GM18870 (cell line): ENCODE measurements around the gene EEF2K.
"Not testable (repeated sequence)": the region's sequence is repeated elsewhere in the genome, so short reads cannot be mapped to it uniquely, and the experiment has no call there.

Source experiments
- ATAC-seq: cut with Tn5 transposase; IDR thresholded peaks from one replicate; pipeline ENCODE4 v1.9.1; 2021; ENCODE audit warnings: moderate library complexity; ENCODE audit not compliant: unreplicated experiment

EEF2K gene

GRCh38 chr16:22206013-22206841, at the start of gene EEF2K:
Gene EEF2K, plus strand, starts transcription at chr16:22206278. Its CDS starts 19,452 bp downstream, at chr16:22225730.
- peak; percentile 79 for ATAC-seq

DNA sequence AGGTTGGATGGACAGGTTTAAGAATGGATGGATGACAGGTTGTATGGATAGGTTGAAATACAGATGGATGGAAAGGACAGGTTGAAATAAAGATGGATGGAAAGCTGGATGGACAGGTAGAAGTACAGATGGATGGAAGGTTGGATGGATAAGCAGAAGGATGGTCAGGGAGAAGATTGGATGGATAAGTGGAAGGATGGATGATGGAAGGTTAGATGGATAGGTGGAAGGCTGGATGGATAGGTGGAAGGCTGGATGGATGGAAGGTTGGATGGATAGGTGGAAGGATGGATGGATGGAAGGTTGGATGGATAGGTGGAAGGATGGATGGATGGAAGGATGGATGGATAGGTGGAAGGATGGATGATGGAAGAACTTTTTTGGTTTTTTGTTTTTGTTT, 44.7 kb upstream of the EEF2K start:
- ATAC-seq = no peak

DNA sequence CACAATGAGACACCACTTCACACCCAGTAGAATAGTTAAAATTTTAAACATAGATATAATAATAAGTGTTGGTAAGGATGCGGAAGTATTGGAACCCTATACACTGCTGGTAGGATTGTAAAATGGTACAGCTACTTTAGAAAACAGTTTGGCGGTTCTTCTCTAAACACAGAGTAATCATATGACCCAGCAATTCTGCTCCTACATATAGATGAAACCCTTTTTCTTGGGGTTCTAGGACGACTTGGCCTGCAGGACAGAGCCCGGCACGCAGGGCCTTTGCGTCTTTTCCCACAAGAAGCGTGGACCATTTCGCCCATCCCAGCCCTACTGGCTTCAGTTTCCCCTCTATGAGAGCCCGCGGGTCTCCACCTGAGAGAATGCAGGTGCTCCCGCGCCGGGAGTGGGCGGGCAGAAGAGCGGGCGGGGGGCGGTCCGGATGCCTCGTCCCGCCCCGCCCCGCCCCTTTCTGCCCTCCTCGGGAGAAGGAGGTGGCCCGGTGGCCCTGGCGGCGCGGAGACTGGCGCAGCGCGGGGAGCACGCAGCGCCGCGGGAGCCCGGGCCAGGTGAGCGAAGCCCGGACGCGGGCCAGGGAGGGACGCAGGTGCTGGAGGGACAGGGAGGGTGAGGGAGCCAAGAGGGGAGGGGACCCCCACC, 44.0 kb upstream of the EEF2K start, which contains the start of gene SDR42E2:
Gene SDR42E2 (plus strand): TSS at position 508 of the 657 bp plus-strand sequence. CDS start 3,077 bp downstream, outside the sequence.
- no peak for ATAC-seq

GRCh38 chr16:22162656-22163009, 43.4 kb upstream of the EEF2K start:
- ATAC-seq = no peak

GRCh38 chr16:22163806-22164205, 42.3 kb upstream of the EEF2K start:
- no peak for ATAC-seq

GRCh38 chr16:22164482-22164881, 41.6 kb upstream of the EEF2K start:
- ATAC-seq = no peak

DNA sequence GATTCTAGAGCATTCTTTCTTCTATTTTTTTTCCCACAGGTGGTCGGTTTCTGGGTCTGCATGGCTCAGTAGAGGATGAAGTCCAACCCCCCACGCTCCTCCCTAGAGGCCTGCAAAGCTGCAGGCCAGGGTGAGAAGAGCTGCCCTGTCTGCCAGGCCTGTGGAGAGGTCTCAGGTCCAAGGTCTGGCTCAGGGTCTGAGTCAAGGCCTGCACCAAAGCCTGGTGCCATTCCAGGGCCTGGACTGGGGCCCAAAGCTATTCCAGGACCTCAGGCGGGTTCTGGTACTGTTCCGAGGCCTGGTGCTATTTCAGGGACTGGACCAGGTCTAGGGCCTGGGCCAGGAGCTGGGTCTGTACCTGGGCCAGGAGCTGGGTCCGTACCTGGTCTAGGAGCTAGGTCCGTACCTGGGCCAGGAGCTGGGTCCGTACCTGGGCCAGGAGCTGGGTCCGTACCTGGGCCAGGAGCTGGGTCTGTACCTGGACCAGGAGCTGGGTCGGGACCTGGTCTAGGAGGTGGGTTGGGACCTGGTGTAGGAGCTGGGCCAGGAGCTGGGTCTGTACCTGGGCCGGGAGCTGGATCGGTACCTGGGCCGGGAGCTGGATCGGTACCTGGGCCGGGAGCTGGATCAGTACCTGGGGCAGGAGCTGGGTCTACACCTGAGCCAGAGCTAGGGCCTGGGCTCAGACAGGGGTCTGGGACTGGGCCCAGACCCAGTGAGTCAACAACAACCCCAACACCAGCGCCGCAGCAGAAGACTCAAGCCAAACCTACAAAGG, 40.4 kb upstream of the EEF2K start:
- ATAC-seq = no peak

GRCh38 chr16:22171953-22172352, 34.1 kb upstream of the EEF2K start:
- no peak for ATAC-seq

GRCh38 chr16:22172642-22173041, 33.4 kb upstream of the EEF2K start:
- ATAC-seq = not testable (repeated sequence)

GRCh38 chr16:22174642-22175041, 31.4 kb upstream of the EEF2K start:
- ATAC-seq = no peak

DNA sequence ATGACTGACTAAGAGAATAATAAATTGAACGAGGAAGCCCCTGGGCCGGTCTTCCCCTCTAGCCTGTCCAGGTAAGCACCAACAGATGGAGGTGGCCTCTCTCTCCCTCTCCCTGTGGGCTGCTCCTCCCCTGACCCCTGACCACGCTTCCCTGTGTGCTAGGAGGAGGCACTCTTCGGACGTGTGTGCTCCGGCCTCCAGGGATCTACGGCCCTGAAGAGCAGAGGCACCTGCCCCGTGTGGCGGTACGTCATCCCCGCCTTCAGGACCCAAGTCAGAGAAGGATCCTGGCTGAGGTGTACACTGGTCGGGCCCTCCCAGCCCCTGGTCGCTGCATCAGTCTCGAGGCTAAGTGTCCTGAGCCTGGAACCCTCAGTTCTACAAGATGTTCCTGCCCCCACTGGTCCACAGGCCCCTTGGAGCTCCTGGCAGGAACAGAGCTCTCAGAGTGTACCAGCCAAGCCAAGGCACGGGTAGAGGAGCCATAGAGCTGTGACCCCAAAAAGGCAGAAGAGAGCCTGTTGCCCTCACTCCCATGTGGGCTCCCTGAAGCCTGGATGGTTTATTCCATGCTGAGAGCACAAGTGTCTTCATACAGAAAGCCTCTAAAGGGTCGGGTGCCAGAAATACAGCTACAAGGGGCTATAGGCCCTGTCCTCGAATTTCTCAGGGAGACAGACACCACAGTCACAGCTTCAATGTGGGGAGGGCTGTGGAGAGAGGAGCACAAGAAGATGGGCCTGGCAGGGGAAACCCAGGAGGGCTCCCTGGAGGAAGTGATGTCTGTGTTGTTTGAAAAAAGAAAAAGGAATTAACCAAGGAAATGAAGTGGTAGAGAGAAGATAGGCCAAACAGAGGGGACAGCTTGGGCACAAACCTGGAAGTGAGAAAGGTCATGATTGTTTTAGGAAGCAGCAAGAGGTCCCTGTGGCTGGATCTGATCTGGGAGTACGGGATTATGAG, 27.8 kb upstream of the EEF2K start:
- no peak for ATAC-seq

- no peak for ATAC-seq
Observed at GRCh38 chr16:22181426-22181825, 24.7 kb upstream of the EEF2K start.

- ATAC-seq = no peak
Observed at GRCh38 chr16:22181843-22182242, 24.2 kb upstream of the EEF2K start.

DNA sequence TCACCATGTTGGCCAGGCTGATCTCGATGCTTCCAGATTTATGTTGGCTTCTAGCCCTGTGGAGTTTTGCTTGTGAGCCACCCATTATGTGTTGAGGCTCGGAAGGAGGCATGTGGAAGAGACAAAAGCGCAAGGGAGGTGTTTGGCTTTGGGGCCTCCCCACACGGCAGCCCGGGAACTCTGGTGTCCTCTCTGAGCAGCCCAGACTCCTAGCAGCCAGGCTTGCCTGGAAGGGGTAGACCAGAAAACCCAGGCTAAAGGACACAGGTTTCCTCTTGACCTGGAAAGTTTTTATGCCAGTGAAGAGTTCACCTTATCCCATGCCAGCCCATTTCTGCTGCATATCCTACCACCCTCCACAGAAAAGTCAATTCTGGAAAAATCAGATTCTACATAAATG, 22.7 kb upstream of the EEF2K start:
- no peak for ATAC-seq

DNA sequence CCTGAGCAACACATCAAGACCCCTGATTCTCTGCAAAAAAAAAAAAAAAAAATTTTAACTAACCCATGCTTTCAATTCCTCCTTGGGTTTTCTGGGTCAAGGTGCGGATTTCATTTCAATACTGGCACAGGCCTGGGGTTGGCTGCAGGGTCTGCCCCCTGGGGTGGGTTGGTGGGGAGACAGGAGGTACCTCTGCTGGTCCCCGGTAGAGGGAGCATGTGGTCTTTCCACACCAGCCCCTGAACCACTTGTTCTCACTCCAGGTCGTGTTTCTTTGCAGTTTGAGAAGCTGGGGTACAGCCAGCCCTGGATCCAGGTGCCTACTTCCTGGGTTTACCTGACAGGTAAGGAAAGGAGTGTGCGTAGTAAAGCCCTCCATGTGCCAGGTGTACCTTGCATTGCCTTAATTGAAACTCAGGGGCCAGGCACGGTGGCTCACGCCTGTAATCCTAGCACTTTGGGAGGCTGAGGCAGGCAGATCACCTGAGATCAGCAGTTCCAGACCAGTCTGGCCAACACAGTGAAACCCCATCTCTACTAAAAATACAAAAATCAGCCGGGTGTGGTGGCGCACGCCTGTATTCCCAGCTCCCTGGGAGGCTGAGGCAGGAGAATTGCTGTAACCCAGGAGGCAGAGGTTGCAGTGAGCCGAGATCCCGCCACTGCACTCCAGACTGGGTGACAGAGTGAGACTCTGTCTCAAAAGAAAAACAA, 22.0 kb upstream of the EEF2K start:
- no peak for ATAC-seq

DNA sequence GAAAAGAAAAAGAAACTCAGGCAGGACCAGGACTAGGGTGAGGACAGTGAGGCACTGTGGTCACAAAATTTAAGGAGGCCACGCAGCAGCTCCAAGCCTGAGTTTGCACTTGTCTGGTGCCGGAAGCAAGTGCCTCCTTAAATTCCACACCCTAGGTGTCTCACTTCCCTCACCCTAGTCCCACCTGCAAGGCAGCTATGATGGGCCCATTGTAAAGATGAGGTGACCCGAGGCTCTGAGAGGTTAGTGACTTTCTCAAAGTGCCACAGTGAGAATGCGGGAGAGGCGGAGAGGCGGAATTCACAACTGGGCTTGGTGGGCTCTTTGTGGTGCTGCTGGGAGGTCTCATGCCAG, 21.5 kb upstream of the EEF2K start:
- no peak for ATAC-seq

- no peak for ATAC-seq
Observed at GRCh38 chr16:22186517-22186916, 19.6 kb upstream of the EEF2K start.

DNA sequence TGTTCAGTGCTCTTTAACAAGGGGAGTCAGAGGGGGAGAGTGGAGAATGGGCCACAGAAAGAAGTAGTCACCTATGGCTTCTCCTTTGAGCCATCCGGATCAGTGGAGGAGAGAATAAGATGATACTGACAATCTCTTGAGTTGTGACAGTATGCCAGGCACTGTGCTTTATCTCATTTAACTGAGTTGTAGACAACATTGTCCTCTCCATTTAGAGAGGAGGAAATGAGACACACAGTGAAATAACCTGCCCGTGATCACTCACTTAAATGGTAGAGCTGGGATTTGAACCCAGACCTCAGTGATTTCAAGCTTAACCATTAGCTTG, 17.8 kb upstream of the EEF2K start:
- ATAC-seq = no peak

- no peak for ATAC-seq
Observed at GRCh38 chr16:22188595-22189442, 17.3 kb upstream of the EEF2K start.
